HG03280 (cell line): ENCODE results near the gene MRFAP1L1.

ENCODE experiments used
- ATAC-seq: cut with Tn5 transposase; IDR thresholded peaks from one replicate; pipeline ENCODE4 v1.9.1; 2021; ENCODE audit warnings: mild to moderate bottlenecking, moderate library complexity; ENCODE audit not compliant: unreplicated experiment

Gene MRFAP1L1

GRCh38 chr4:6716958-6717655, 7.4 kb upstream of the MRFAP1L1 start:
- no peak for ATAC-seq

GRCh38 chr4:6716018-6716911, 6.6 kb upstream of the MRFAP1L1 start, which contains the start of gene BLOC1S4:
Gene BLOC1S4, plus strand, starts transcription at chr4:6716174. Its CDS starts 36 bp downstream, at chr4:6716210.
- peak; percentile 87 for ATAC-seq

GRCh38 chr4:6715704-6716017, 6.0 kb upstream of the MRFAP1L1 start:
- no peak for ATAC-seq

- ATAC-seq: no peak
Observed at GRCh38 chr4:6714954-6715353, 5.3 kb upstream of the MRFAP1L1 start.

GRCh38 chr4:6710996-6711395, 1.3 kb upstream of the MRFAP1L1 start:
- no peak for ATAC-seq

- ATAC-seq: peak; percentile 5
Observed at GRCh38 chr4:6710282-6710681, 617 bp upstream of the MRFAP1L1 start.

- ATAC-seq: no peak
Observed at GRCh38 chr4:6706173-6706572, 3.5 kb downstream of the MRFAP1L1 start.

- ATAC-seq: no peak
Observed at GRCh38 chr4:6705646-6706045, 4.0 kb downstream of the MRFAP1L1 start.

- ATAC-seq: no peak
Observed at GRCh38 chr4:6703786-6704185, 5.9 kb downstream of the MRFAP1L1 start.

GRCh38 chr4:6702761-6703160, 6.9 kb downstream of the MRFAP1L1 start:
- no peak for ATAC-seq

- no peak for ATAC-seq
Observed at GRCh38 chr4:6701371-6701770, 8.3 kb downstream of the MRFAP1L1 start.

- no peak for ATAC-seq
Observed at GRCh38 chr4:6699903-6700302, 9.8 kb downstream of the MRFAP1L1 start.

- no peak for ATAC-seq
Observed at GRCh38 chr4:6699388-6699787, 10.3 kb downstream of the MRFAP1L1 start.

GRCh38 chr4:6697131-6697530, 12.5 kb downstream of the MRFAP1L1 start:
- no peak for ATAC-seq

- ATAC-seq: no peak
Observed at GRCh38 chr4:6696611-6697010, 13.1 kb downstream of the MRFAP1L1 start.

- ATAC-seq: no peak
Observed at GRCh38 chr4:6695660-6696610, 13.7 kb downstream of the MRFAP1L1 start.

GRCh38 chr4:6694177-6694901, 15.3 kb downstream of the MRFAP1L1 start:
- no peak for ATAC-seq

GRCh38 chr4:6693231-6694176, 16.2 kb downstream of the MRFAP1L1 start, which contains the start of gene S100P:
Gene S100P, plus strand, starts transcription at chr4:6693878. Its CDS starts 55 bp downstream, at chr4:6693933.
- ATAC-seq: no peak

GRCh38 chr4:6692806-6693205, 16.9 kb downstream of the MRFAP1L1 start:
- no peak for ATAC-seq
